WTC11 (cell line): Measurements from ENCODE around the gene CLEC18B. TPM values are rescaled to one million over a fixed set of nuclear protein-coding genes. Genes with fewer than 3 reads are reported as not detected.
"Not testable (repeated sequence)": the region's sequence is repeated elsewhere in the genome, so short reads cannot be mapped to it uniquely, and the experiment has no call there.

Experiments used
- ATAC-seq: fragments of 200-7000 bp; cut with Tn5 transposase; 2 replicates; pipeline ENCODE4 v1.10.0; 2021; ENCODE audit warnings: mild to moderate bottlenecking, moderate library complexity
- CTCF ChIA-PET: fragments of 300-600 bp; sonication (Branson Sonifier 250); formaldehyde crosslinking; loops from one replicate; lab custom pipeline; 2021; ENCODE audit warnings: antibody characterized with exemption; lab: Charles Lee
- POLR2A ChIA-PET: fragments of 350-600 bp; sonication (Branson Sonifier 250); formaldehyde crosslinking; loops from one replicate; lab custom pipeline; 2021; ENCODE audit warnings: antibody characterized with exemption; lab: Charles Lee
- DNase-seq: peaks from one replicate; pipeline ENCODE4 v3.0.0; 2021; ENCODE audit warnings: low spot score
- H3K27ac Mint-ChIP-seq: 2 replicates; pipeline ENCODE4 v1.8.0; 2021; ENCODE audit warnings: mixed read lengths
- H3K27me3 Mint-ChIP-seq: 2 replicates; pipeline ENCODE4 v1.8.0; 2021; ENCODE audit warnings: low read depth, mild to moderate bottlenecking, moderate library complexity, mixed read lengths
- H3K36me3 Mint-ChIP-seq: 2 replicates; pipeline ENCODE4 v1.8.0; 2021; ENCODE audit warnings: mixed read lengths
- H3K4me1 Mint-ChIP-seq: 2 replicates; pipeline ENCODE4 v1.8.0; 2022; ENCODE audit warnings: mixed read lengths
- H3K4me3 Mint-ChIP-seq: 2 replicates; pipeline ENCODE4 v1.8.0; 2021; ENCODE audit warnings: mild to moderate bottlenecking, moderate library complexity, mixed read lengths
- H3K9me3 Mint-ChIP-seq: 2 replicates; pipeline ENCODE4 v1.8.0; 2021; ENCODE audit warnings: mixed read lengths
- CTCF ChIP-seq: fragments of 200-600 bp; IDR thresholded peaks from 2 replicates; pipeline ENCODE4 v1.8.0; 2022; ENCODE audit warnings: antibody characterized with exemption
- ZNF423 ChIP-seq: fragments of 250-450 bp; sonication (Bioruptor Pico); IDR thresholded peaks from 2 replicates; pipeline ENCODE4 v2.1.2; 2022; ENCODE audit warnings: mild to moderate bottlenecking, moderate library complexity
- total RNA-seq: library from RNA; stranded (reverse); gene quantifications from 3 replicates; pipeline ENCODE4 v1.2.3, GENCODE V29; 2021

CLEC18B gene
- total RNA-seq, 1 experiment from 2014 or later: 0.20 TPM

- peak; percentile 87 for ATAC-seq
- H3K27ac Mint-ChIP-seq, H3K4me3 Mint-ChIP-seq, POLR2A ChIA-PET, H3K27me3 Mint-ChIP-seq, H3K36me3 Mint-ChIP-seq, H3K9me3 Mint-ChIP-seq: not testable (repeated sequence)
- peaks cover 14% of the 10 kb centered on the region for H3K4me1 Mint-ChIP-seq
- DNase-seq: peak; percentile 51
- CTCF ChIA-PET: interaction anchor here (1.2 kb wide), 1 partner anchor 125 kb away, joined by 3 read pairs; no protein-coding TSS in a partner anchor
- TF ChIP-seq CTCF (peak; percentile 82), ZNF423 (CRISPR knock-in tag) (peak; percentile 66; the same call in 1 of the 2 replicates)
These were observed 8.9 kb upstream of the CLEC18B start for GRCh38 chr16:74430036-74430712.

GRCh38 chr16:74428493-74428892 is 7.2 kb upstream of the CLEC18B start:
- CTCF ChIA-PET, H3K27ac Mint-ChIP-seq, H3K4me3 Mint-ChIP-seq, DNase-seq, H3K27me3 Mint-ChIP-seq, POLR2A ChIA-PET, H3K9me3 Mint-ChIP-seq, H3K36me3 Mint-ChIP-seq, ATAC-seq: not testable (repeated sequence)
- H3K4me1 Mint-ChIP-seq: peaks cover 14% of the 10 kb centered on the region

GRCh38 chr16:74425751-74426150 is 4.5 kb upstream of the CLEC18B start:
- H3K4me1 Mint-ChIP-seq, DNase-seq, ATAC-seq, POLR2A ChIA-PET, H3K4me3 Mint-ChIP-seq, H3K36me3 Mint-ChIP-seq, H3K27ac Mint-ChIP-seq, CTCF ChIA-PET, H3K27me3 Mint-ChIP-seq, H3K9me3 Mint-ChIP-seq: not testable (repeated sequence)

- CTCF ChIA-PET, H3K4me3 Mint-ChIP-seq, DNase-seq, H3K36me3 Mint-ChIP-seq, H3K27me3 Mint-ChIP-seq, H3K9me3 Mint-ChIP-seq, H3K4me1 Mint-ChIP-seq, H3K27ac Mint-ChIP-seq, ATAC-seq: not testable (repeated sequence)
- POLR2A ChIA-PET: interaction anchor here (0.6 kb wide), 1 partner anchor 38 kb away, joined by 3 read pairs; no protein-coding TSS in a partner anchor
These were observed 2.4 kb upstream of the CLEC18B start for GRCh38 chr16:74423721-74424120.

GRCh38 chr16:74422086-74422485 is 808 bp upstream of the CLEC18B start:
- CTCF ChIA-PET, H3K36me3 Mint-ChIP-seq, H3K4me1 Mint-ChIP-seq, H3K27me3 Mint-ChIP-seq, H3K9me3 Mint-ChIP-seq, POLR2A ChIA-PET, H3K4me3 Mint-ChIP-seq, ATAC-seq, DNase-seq, H3K27ac Mint-ChIP-seq: not testable (repeated sequence)

GRCh38 chr16:74421482-74421785 is 156 bp upstream of the CLEC18B start:
- H3K36me3 Mint-ChIP-seq, H3K27me3 Mint-ChIP-seq, H3K4me3 Mint-ChIP-seq, H3K9me3 Mint-ChIP-seq, ATAC-seq, POLR2A ChIA-PET, CTCF ChIA-PET, DNase-seq, H3K27ac Mint-ChIP-seq, H3K4me1 Mint-ChIP-seq: not testable (repeated sequence)

- POLR2A ChIA-PET, H3K4me3 Mint-ChIP-seq: not testable (repeated sequence)
These were observed 1.5 kb downstream of the CLEC18B start for GRCh38 chr16:74419811-74420210.

GRCh38 chr16:74417897-74418296 is 3.4 kb downstream of the CLEC18B start:
- CTCF ChIA-PET, H3K4me1 Mint-ChIP-seq, H3K36me3 Mint-ChIP-seq, DNase-seq, ATAC-seq, H3K4me3 Mint-ChIP-seq, H3K27ac Mint-ChIP-seq, POLR2A ChIA-PET, H3K27me3 Mint-ChIP-seq, H3K9me3 Mint-ChIP-seq: not testable (repeated sequence)

More at GRCh38 chr16:74419811-74420210, 1.5 kb downstream of the CLEC18B start:
- CTCF ChIA-PET, H3K36me3 Mint-ChIP-seq, H3K9me3 Mint-ChIP-seq, H3K4me1 Mint-ChIP-seq, H3K27ac Mint-ChIP-seq, H3K27me3 Mint-ChIP-seq, DNase-seq: not testable (repeated sequence)
- ATAC-seq: peak; percentile 49

GRCh38 chr16:74413920-74414319 is 7.4 kb downstream of the CLEC18B start:
- ATAC-seq, H3K27me3 Mint-ChIP-seq, H3K4me3 Mint-ChIP-seq, POLR2A ChIA-PET, DNase-seq, CTCF ChIA-PET, H3K9me3 Mint-ChIP-seq, H3K36me3 Mint-ChIP-seq, H3K4me1 Mint-ChIP-seq, H3K27ac Mint-ChIP-seq: not testable (repeated sequence)

- POLR2A ChIA-PET, H3K4me1 Mint-ChIP-seq, ATAC-seq, H3K27ac Mint-ChIP-seq, DNase-seq, H3K27me3 Mint-ChIP-seq, H3K4me3 Mint-ChIP-seq, CTCF ChIA-PET, H3K36me3 Mint-ChIP-seq, H3K9me3 Mint-ChIP-seq: not testable (repeated sequence)
These were observed 7.8 kb downstream of the CLEC18B start for GRCh38 chr16:74413485-74413884.

- ATAC-seq, CTCF ChIA-PET, H3K27me3 Mint-ChIP-seq, H3K4me3 Mint-ChIP-seq, H3K9me3 Mint-ChIP-seq, H3K27ac Mint-ChIP-seq, POLR2A ChIA-PET, DNase-seq, H3K4me1 Mint-ChIP-seq, H3K36me3 Mint-ChIP-seq: not testable (repeated sequence)
These were observed 8.4 kb downstream of the CLEC18B start for GRCh38 chr16:74412775-74413390.
